ENCODE measurements around the gene FAU. TPM values are rescaled to one million over a fixed set of nuclear protein-coding genes. Genes with fewer than 3 reads are reported as not detected.
A peak's percentile ranks its signal among the peaks of the same experiment; 100 is the strongest.
"Not testable (repeated sequence)": the region's sequence is repeated elsewhere in the genome, so short reads cannot be mapped to it uniquely, and the experiment has no call there.

Gene FAU
- total and polyA plus RNA-seq, 2 donors = 177 to 1,282 TPM

DNA sequence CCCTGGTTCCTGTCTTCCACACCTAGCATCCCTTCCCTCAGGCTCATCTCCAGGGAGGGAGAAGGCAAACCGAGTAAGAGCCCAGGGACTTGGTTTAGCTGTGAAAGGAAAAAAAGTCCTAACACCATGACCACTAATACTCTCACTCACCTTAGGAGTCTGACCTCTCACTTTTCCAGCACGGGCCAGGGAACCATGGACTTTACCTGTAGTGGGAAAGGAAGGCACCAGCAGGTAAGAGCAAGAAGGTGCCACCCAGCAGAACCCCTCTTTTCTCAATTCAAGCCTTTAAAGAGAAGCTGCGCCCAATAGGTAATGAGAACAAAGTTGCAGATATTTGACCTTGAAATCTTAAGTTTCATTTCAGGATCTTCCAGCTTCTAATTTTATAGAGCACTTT is 1.1 kb downstream of the FAU start:
- WGBS = 92% methylated on average over 3 of the region's 3 CpGs

DNA sequence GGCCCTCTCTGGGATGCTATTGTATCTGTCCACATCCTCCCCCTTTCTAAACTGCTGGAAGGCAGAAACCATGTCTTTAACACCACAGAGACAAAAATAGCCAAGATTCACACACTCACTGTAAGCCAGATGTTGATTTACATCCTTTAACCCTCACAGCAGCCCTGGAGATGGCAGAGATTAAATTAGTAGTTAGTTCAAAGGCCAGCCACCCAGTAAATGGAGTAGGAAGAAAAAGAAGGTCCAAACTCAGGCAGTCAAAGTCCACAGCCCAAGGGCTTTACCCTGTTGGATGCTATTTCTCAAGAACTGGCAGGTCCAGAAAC is 2.3 kb downstream of the FAU start:
- Histone ChIP-seq H3K4me1 (ENCODE audit: insufficient read depth) (no peaks in the 10 kb centered on the region), H3K4me3 (ENCODE audit: low read depth, low read length) (no peak overlapping the region), H3K27ac (ENCODE audit: low read depth) (no peak overlapping the region), H3K36me3 (ENCODE audit: insufficient read depth) (no peaks in the 10 kb centered on the region)
- no peak for DNase-seq (ENCODE audit: extremely low spot score)

More for the DNA sequence above, 1.1 kb downstream of the FAU start:
- no peaks in the 10 kb centered on the region for H3K36me3 ChIP-seq (ENCODE audit: insufficient read depth)
- H3K4me3 ChIP-seq (ENCODE audit: low read depth, low read length) = peak overlapping the region; percentile 71
- no peaks in the 10 kb centered on the region for H3K4me1 ChIP-seq (ENCODE audit: insufficient read depth)
- DNase-seq (ENCODE audit: extremely low spot score) = no peak
- H3K27ac ChIP-seq (ENCODE audit: low read depth) = no peak overlapping the region

DNA sequence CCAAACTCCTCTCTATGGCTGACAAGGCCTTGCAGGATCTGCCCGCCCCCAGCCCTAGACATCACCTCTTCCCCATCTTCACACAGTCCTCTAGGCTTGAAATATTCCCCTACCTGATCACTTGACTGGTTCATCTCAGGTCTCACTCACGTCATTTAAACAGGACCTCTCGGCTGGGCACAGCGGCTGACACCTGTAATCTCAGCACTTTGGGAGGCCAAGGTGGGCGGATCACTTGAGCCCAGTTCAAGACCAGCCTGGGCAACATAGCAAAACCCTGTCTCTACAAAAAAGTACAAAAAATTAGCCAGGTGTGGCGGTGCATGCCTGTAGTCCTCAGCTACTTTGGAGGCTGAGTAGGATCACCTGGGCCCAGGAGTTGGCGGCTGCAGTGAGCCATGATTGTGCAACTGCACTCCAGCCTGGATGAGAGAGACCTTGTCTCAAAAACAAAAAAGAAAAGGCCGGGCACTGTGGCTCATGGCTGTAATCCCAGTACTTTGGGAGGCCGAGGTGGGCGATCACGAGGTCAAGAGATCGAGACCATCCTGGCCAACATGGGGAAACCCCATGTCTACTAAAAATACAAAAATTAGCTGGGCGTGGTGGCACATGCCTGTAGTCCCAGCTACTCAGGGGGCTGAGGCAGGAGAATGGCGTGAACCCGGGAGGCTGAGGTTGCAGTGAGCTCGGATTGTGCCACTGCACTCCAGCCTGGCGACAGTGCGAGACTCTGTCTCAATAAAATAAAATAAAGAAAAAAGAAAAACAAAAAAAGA is 2.9 kb downstream of the FAU start:
- WGBS = 89% methylated on average over 18 of the region's 18 CpGs
- H3K4me1 ChIP-seq (ENCODE audit: insufficient read depth); DNase-seq (ENCODE audit: extremely low spot score); H3K36me3 ChIP-seq (ENCODE audit: insufficient read depth); H3K4me3 ChIP-seq (ENCODE audit: low read depth, low read length); H3K27ac ChIP-seq (ENCODE audit: low read depth): not testable (repeated sequence)

DNA sequence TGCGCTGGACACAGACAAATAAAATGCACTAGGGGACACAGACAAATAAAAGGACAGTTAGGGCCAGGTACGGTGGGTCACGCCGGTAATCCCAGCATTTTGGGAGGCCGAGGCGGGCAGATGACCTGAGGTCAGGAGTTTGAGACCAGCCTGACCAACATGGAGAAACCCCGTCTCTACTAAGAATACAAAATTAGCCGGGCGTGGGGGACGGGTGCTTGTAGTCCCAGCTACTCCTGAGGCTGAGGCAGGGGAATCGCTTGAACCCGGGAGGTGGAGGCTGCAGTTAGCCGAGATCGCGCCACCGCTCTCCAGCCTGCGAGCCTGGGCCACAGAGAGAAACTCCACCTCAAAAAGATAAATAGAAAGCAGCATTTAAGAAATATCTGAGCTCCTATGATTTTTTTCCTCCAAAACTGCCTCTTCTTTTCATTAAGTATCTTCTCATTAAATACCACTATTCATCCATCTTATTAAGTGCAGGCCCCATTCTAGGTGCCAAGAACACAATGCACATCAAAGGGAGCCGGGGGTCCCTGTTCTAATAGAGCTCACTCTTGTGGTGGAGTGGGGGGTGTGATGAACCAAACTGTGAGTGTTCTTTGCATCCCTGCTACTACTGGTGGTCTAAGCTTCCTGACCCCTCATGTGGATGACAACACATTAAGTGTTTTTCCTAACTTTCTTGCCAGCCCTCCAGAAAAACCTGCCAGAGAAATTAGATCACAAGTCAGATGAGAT is 3.7 kb downstream of the FAU start:
- DNase-seq (ENCODE audit: extremely low spot score) = no peak
- Histone ChIP-seq H3K4me3 (ENCODE audit: low read depth, low read length) (no peak overlapping the region), H3K36me3 (ENCODE audit: insufficient read depth) (no peaks in the 10 kb centered on the region), H3K4me1 (ENCODE audit: insufficient read depth) (no peaks in the 10 kb centered on the region), H3K27ac (ENCODE audit: low read depth) (no peak overlapping the region)
- 81% methylated on average over 18 of the region's 18 CpGs for WGBS

DNA sequence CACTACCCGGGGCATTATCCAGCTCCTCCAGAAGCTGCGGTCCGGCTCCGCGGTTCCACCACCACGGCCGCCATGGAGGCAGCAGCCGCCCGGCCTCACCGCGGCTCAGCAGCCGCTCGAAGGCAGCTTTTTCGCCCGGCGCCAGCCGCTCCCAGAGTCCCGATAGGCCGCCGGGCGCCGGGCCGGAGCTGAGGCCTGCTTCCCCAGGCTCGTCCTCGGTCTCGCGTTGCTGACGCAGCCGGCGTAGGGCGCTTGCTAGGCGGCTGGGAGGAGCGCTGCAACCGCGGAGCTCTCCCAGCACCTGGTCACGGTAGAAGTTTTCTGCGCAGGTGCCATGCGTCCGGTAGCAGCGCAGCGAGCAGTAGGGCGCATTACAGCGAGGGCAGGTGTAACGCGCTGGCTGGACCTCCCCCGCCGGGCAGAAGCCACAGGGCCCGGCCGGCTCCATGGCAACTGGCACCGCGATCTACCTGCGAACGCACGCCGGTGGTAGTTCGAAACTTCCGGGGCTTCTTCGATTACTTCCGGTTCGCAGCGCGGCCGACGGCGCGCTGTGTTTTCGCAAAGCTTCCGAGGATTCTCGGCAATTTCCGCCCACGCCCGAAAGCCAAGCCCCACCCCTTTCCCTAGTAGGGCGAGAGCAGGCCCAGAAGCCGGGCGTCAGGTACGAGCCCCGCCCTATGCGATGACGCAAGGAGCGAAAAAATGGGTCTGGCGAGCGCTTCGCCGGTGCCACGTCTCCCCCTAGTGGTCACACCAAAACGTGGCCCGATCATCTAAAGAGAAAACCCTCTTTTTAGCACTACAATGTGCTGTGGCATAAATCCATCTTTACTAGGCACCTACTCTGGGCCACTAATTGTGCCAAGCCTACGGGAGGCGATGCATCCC is 4.5 kb downstream of the FAU start, which contains the start of gene ZNHIT2:
Gene ZNHIT2, minus strand, starts transcription at position 496 of the 891 bp plus-strand sequence. Its CDS starts 48 bp downstream, at position 448.
- Histone ChIP-seq H3K27ac (ENCODE audit: low read depth) (peak within 1 kb of the TSS; percentile 3), H3K36me3 (ENCODE audit: insufficient read depth) (no peaks in the 10 kb centered on the region), H3K4me3 (ENCODE audit: low read depth, low read length) (peak within 1 kb of the TSS; percentile 79), H3K4me1 (ENCODE audit: insufficient read depth) (no peaks in the 10 kb centered on the region)
- peak; percentile 98 for DNase-seq (ENCODE audit: extremely low spot score)
- under 1% methylated on average over 89 of the region's 89 CpGs for WGBS

DNA sequence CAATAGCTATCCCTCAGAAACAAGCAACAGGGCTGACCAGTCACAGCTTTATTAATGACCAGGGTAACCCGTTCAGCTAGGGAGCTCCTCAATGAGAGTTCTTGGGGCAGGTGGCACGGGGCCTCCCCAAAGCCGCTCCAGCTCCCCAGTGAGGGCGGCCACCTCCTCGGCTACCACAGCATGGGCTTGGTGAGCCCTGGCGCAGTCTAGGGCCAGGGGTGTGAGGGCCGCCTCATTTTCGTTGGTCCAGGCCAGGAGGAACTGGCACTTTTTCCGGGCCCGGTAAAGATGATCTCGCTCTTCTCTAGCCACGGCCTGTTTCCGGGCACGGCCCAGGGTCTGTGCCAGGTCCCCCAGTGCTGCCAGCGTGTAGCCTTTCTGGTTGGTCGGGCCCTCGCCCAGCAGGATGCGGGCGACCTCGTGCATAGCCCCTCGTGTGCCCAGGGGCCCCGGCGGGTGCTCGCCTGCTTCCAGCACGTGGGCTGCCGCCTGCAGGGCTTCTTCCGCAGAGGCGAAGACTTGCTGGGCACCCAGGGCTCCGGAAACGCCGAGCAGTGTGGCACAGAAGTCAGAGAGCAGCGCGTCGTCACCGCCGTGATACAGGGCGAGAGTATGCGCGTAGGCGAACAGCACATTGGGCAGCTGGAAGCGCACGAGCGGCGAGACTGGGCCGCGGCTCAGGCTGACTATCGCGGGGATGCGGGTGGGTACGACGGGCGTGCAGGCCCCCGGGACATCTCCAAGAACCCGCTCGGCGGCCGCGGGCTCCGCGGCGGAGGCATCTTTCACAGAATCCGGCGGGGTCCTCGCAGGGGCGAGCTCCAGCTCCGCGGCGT is 5.3 kb downstream of the FAU start:
- DNase-seq (ENCODE audit: extremely low spot score) = no peak
- Histone ChIP-seq H3K4me1 (ENCODE audit: insufficient read depth) (no peaks in the 10 kb centered on the region), H3K4me3 (ENCODE audit: low read depth, low read length) (peak overlapping the region; percentile 79), H3K27ac (ENCODE audit: low read depth) (peak overlapping the region; percentile 3), H3K36me3 (ENCODE audit: insufficient read depth) (no peaks in the 10 kb centered on the region)
- 22% methylated on average over 68 of the region's 68 CpGs for WGBS

DNA sequence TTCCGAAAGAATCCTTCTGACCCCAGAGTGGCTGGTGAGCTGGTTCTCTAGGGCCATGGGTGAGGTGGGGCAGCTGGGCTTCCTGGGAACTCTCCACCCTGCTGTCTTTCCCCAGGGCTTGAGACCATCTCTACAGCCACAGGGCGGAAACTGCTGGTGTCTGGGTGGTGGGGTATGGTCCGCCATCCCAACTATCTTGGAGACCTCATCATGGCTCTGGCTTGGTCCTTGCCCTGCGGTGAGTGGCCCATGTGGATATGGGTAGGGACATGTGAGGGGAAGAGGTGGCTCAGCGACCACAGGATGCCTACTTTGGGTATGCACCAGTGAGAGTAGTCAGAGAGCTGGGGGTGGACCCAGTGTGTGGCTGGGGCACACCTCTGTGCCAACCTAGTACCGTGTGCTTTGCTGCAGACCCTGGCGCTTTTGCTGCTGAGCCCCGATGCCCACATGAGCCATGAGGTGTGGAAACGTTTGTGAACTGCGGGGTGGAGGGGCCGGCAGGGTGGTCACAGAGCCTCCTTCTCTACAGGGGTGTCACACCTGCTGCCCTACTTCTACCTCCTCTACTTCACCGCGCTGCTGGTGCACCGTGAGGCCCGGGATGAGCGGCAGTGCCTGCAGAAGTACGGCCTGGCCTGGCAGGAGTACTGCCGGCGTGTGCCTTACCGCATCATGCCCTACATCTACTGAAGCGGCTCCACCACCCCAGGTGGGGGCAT is 6.4 kb downstream of the FAU start:
- WGBS = 93% methylated on average over 21 of the region's 21 CpGs
- no peaks in the 10 kb centered on the region for H3K4me1 ChIP-seq (ENCODE audit: insufficient read depth)
- DNase-seq (ENCODE audit: extremely low spot score) = no peak

DNA sequence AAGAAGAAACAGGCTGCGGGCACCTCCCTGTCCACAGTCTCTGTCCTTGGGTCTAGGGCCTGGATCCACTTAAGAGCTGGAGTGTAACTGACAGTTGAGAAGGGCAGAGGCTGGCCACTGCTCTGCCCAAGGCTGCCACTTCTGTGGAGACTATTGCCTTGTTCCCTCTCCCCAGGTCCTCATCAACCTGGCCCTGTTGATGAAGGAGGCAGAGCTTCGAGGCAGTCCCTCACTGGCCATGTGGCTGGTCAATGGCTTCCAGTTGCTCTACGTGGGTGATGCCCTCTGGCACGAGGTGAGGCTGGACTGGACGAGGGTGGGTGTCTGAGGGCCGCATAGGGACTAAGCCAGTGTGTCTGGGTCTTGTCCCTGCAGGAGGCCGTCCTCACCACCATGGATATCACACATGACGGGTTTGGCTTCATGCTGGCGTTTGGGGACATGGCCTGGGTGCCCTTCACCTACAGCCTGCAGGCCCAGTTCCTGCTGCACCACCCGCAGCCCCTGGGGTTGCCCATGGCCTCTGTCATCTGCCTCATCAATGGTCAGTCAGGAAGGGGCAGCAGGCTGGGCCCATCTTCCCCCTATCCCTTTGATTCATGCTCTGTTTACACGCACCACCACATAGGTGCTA is 7.3 kb downstream of the FAU start:
- H3K4me1 ChIP-seq (ENCODE audit: insufficient read depth) = no peaks in the 10 kb centered on the region
- WGBS = 86% methylated on average over 11 of the region's 11 CpGs
- DNase-seq (ENCODE audit: extremely low spot score) = no peak
- H3K4me3 ChIP-seq (ENCODE audit: low read depth, low read length) = no peak overlapping the region
- H3K36me3 ChIP-seq (ENCODE audit: insufficient read depth) = no peaks in the 10 kb centered on the region
- H3K27ac ChIP-seq (ENCODE audit: low read depth) = no peak overlapping the region

More for the DNA sequence above, 6.4 kb downstream of the FAU start:
- no peak overlapping the region for H3K4me3 ChIP-seq (ENCODE audit: low read depth, low read length)
- no peaks in the 10 kb centered on the region for H3K36me3 ChIP-seq (ENCODE audit: insufficient read depth)
- no peak overlapping the region for H3K27ac ChIP-seq (ENCODE audit: low read depth)

DNA sequence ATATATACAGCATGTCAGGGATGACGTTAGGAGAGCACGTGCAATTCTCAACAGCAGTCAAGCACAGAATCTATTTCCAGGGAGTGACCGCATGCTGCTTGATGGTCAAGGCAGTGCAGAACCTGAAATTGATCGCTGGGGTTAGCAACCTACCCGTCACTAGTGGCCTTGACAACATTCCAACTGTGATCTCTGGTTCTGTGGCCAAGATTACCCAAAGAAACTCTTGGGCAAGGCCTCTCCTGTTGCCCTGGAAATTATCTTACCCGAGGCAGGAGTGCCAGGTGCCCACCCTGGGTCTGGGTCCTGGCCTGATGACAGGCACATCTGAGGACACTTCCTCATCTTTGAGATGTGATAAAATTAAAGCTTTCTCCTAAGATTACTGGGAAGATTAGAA is 8.1 kb downstream of the FAU start:
- Histone ChIP-seq H3K4me1 (ENCODE audit: insufficient read depth) (no peaks in the 10 kb centered on the region), H3K27ac (ENCODE audit: low read depth) (no peak overlapping the region), H3K4me3 (ENCODE audit: low read depth, low read length) (no peak overlapping the region), H3K36me3 (ENCODE audit: insufficient read depth) (no peaks in the 10 kb centered on the region)
- no peak for DNase-seq (ENCODE audit: extremely low spot score)
- WGBS = 66% methylated on average over 6 of the region's 6 CpGs

DNA sequence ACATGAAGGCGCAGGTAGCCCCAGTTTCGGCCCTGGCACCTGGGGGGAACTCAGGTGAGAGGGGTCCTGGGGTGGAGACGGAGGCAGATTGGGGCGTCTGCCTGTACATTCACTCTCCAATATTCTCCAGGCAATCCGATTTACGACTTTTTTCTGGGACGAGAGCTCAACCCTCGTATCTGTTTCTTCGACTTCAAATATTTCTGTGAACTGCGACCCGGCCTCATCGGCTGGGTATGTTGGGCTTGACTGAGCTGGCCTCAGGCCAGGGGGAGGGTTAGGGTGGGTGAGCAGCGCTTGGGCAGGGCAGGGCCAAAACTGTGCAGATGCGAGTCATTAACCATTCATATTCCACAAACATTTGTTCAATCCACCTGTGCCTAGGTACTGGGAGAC is 8.6 kb downstream of the FAU start:
- H3K4me1 ChIP-seq (ENCODE audit: insufficient read depth) = no peaks in the 10 kb centered on the region
- H3K4me3 ChIP-seq (ENCODE audit: low read depth, low read length) = no peak overlapping the region
- DNase-seq (ENCODE audit: extremely low spot score) = no peak
- H3K27ac ChIP-seq (ENCODE audit: low read depth) = no peak overlapping the region
- peaks cover 3% of the 10 kb centered on the region for H3K36me3 ChIP-seq (ENCODE audit: insufficient read depth)
- WGBS = 11% methylated on average over 14 of the region's 14 CpGs

DNA sequence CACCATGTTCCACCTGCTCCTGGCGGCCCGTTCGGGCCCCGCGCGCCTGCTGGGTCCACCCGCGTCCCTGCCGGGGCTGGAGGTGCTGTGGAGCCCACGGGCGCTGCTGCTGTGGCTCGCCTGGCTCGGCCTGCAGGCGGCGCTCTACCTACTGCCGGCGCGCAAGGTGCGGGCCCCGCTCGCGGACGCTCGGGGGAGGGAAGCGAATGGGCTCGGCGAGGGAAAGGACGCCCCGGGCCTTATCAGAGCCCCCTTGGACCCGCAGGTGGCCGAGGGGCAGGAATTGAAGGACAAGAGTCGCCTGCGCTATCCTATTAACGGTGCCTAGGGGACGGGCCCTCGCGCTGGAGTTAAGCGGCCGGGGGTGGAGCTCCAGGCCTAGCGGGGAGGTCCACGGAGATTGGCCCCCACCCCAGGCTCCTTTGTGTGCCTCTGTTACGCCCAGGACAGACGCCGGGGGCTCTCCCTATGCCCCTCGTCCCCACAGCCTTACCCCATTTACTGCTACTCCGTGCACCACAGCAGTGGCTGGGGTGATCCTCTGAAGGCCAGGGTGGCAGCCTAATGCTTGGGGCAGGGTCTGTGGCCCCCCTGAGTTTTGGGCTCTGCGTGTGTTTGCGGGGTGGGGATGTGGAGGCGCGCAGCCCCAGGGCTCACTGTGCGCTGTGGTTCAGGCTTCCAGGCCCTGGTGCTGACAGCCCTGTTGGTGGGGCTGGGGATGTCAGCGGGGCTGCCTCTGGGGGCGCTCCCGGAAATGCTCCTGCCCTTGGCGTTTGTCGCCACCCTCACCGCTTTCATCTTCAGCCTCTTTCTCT is 9.2 kb downstream of the FAU start:
- Histone ChIP-seq H3K4me1 (ENCODE audit: insufficient read depth) (no peaks in the 10 kb centered on the region), H3K36me3 (ENCODE audit: insufficient read depth) (peaks cover 4% of the 10 kb centered on the region), H3K4me3 (ENCODE audit: low read depth, low read length) (peak overlapping the region; percentile 26), H3K27ac (ENCODE audit: low read depth) (no peak overlapping the region)
- DNase-seq (ENCODE audit: extremely low spot score) = no peak
- under 1% methylated on average over 57 of the region's 57 CpGs for WGBS
